HS-5 (cell line): ENCODE results near the gene PLCXD3.
"Not testable (repeated sequence)": the region's sequence is repeated elsewhere in the genome, so short reads cannot be mapped to it uniquely, and the experiment has no call there.

Source experiments
- DNase-seq: peaks from one replicate; pipeline ENCODE4 v3.0.0-alpha.2; 2012; ENCODE audit warnings: low read depth

The PLCXD3 gene

DNA sequence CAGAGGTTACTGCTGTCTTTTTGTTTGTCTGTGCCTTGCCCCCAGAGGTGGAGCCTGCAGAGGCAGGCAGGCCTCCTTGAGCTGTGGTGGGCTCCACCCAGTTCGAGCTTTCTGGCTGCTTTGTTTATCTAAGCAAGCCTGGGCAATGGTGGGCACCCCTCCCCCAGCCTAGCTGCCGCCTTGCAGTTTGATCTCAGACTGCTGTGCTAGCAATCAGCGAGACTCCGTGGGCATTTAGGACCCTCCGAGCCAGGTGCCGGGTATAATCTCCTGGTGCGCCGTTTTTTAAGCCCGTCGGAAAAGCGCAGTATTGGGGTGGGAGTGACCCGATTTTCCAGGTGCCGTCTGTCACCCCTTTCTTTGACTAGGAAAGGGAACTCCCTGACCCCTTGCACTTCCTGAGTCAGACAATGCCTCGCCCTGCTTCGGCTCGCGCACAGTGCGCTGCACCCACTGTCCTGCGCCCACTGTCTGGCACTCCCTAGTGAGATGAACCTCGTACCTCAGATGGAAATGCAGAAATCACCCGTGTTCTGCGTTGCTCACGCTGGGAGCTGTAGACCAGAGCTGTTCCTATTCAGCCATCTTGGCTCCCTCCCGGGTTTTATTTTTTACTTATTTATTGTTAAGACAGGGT is 16.8 kb downstream of the PLCXD3 start:
- not testable (repeated sequence) for DNase-seq

DNA sequence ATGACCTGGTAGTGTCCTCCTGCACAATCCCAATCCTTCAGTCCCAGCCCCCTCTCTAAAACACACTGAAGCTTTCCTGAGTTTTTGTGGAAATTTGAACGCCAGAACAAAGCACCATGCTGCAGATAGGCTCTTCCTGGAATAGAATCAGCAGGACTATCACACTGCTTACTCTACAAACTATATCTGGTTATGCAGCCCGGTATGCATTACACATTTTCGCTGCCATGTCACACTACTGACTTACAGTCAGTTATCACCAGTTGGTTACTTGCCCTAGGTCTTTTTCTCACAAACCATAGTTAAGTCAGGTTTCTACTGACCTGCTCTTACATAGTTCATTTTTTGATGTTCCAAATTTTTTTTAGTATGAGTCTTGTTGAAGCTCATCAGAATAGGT is 24.9 kb downstream of the PLCXD3 start:
- no peak for DNase-seq

GRCh38 chr5:41482715-41483114 is 27.7 kb downstream of the PLCXD3 start:
- no peak for DNase-seq

DNA sequence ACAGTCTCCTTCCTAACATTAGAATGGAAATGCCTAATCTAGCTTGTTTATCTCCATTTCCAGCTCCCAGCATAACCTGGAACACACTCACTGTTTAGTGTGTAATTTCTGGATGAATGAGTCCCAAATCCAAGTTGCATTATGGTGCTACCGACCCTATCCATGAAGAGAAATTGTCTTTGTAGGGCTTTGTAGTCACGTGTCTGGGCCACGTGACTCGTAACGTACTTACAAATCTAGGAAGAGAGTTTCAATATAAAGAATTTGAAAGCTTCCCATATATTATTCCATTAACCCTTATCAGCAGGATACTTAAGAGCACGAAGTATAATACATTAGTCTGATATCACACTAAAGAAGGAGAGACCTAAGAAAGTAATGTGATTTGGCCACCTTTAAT is 28.2 kb downstream of the PLCXD3 start:
- no peak for DNase-seq

- not testable (repeated sequence) for DNase-seq
These were observed 38.7 kb downstream of the PLCXD3 start for GRCh38 chr5:41471571-41472208.

DNA sequence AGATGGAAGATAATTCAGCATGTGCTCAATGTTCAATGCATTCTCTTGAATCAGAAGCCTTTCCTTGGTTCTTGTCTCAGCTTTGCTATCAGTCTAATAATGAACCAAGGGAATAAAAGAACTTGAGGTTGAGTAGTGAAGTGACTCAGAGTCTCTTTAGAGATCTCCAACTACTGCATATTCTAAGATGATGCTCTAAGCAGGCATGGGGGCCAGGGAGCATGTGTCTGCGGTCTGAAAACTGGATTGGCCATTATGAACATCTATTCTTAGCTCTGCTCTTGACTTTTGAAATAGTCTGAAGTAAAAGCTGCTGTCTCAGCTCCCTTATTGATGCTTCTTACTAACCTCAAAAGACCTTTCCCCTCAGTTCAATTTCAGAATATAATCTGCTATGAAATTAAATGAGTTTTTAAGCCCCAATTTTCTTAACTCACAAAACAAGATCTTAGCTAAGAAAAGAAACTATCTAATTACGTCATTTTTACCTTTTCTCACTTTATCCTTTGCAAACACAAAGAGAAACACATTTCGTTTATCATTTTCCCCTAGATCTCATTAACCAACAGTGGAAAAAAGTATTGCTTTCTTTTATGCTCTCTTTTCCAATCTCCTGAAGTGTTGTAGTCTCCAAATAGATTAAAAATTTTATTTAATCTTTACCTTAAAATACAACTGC is 44.8 kb downstream of the PLCXD3 start:
- no peak for DNase-seq

DNA sequence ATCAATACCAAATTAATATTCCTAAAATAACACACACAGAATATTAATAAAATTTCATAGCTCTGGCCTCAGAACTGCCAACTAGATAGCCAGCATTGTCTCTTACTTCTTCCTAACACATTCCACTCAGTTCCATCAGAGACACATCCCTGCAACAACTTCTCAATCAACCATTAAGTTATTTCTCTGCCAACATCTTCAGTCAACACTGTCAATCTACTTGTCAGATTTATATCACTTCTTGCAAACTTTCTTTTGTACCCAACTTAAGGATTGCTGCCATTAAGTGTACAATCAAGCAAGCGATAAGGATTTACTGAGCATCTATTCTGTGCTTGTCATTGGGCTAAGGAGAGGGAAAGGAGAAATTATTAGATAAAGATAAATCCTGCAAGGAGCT is 50.8 kb downstream of the PLCXD3 start:
- no peak for DNase-seq

- DNase-seq = no peak
These were observed 53.3 kb downstream of the PLCXD3 start for GRCh38 chr5:41457094-41457493.

- no peak for DNase-seq
These were observed 57.9 kb downstream of the PLCXD3 start for GRCh38 chr5:41452506-41452905.

DNA sequence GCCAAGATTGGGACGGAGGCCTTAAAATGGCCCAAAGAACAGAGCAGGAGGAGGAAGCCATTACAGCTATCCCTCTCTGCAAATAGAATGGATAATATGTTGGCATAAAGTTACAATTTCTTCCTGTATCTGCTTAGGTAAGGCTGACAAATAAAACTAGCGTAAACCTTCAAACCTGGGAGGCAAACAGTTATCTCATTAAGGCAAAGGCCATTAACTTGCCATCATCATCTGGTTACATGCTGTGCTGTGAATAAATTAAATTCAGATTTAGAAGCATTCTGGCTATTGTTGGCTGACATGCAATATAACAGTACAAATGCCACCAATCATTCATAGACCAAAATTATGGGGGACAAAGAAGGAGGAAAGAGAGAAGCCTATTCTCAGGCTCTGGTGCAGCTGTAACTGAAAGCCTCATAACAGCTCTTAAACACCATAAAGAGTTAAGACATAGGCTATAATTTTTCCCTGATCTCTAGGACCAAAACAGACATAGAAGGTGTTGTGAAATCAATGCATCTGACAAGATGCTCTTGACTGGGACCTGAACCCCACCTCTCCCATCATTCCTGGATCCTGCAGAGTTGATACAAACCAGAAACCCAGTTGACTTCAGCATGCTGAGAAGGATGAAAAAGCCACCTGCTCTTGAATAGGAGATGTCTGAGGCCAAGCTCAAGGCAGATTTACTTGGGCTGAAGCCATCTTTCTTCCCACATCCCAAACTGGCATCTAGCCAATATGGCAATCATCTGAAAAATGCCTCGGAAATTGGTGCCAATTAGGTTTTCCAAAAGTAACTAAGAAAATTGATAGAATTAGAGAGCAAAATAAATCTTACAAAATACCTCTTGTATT is 62.5 kb downstream of the PLCXD3 start:
- no peak for DNase-seq

DNA sequence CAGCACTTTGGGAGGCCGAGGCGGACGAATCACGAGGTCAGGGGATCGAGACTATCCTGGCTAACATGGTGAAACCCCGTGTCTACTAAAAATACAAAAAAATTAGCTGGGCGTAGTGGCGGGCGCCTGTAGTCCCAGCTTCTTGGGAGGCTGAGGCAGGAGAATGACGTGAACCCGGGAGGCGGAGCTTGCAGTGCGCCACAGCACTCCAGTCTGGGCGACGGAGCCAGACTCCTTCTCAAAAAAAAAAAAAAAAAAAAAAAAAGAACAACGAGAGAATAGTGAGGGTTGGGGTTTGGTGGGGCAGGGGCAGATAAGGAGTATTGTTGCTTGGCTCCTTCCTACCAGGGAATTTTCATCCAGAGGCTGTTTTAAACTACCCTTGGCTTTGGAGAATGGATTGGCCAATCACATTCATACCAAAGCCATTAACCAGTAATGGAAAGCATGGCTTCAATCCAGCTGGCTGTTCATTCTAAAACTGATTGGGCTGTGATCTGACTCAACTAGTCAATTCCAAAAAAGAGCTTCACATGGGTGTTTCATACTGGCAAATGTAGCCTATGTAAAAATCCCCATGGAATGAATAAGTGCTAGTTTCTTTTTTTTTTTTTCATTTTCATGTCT is 64.4 kb downstream of the PLCXD3 start:
- peak; percentile 40 for DNase-seq

- no peak for DNase-seq
These were observed 75.1 kb downstream of the PLCXD3 start for GRCh38 chr5:41435276-41435675.

DNA sequence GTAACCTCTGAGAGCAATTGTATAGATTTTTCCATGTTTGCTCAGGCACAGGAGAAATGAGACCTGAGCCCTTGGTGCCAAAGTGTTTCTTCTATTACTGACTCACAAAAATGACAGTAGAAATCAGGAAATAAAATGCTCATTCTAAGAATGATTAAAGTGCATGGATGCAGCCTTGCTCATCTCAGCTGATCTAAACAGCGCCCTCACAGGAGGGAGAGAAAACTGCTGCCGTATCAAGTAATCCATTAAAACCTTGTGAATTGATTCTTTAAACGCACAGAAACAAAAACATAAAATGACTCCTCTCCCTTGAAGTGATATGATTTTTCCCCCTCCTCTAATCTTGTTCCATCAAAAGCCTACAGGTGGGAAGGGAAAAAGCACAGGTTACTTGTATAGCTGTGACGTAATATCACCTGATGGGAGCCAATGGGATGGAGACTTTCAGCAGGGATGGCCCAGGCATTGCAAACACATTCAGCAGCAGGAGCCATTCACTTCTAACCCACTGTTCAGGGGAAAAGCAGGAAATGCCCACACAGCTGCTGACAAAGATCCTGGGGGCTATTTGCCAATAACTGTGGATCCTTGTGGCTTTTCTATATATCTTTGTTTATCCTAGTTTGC is 76.7 kb downstream of the PLCXD3 start:
- DNase-seq = no peak

GRCh38 chr5:41432481-41433253 is 77.7 kb downstream of the PLCXD3 start:
- DNase-seq = no peak

GRCh38 chr5:41427505-41427904 is 82.9 kb downstream of the PLCXD3 start:
- no peak for DNase-seq

- no peak for DNase-seq
These were observed 84.7 kb downstream of the PLCXD3 start for GRCh38 chr5:41425736-41426135.

- DNase-seq = no peak
These were observed 89.8 kb downstream of the PLCXD3 start for GRCh38 chr5:41420492-41421067.

DNA sequence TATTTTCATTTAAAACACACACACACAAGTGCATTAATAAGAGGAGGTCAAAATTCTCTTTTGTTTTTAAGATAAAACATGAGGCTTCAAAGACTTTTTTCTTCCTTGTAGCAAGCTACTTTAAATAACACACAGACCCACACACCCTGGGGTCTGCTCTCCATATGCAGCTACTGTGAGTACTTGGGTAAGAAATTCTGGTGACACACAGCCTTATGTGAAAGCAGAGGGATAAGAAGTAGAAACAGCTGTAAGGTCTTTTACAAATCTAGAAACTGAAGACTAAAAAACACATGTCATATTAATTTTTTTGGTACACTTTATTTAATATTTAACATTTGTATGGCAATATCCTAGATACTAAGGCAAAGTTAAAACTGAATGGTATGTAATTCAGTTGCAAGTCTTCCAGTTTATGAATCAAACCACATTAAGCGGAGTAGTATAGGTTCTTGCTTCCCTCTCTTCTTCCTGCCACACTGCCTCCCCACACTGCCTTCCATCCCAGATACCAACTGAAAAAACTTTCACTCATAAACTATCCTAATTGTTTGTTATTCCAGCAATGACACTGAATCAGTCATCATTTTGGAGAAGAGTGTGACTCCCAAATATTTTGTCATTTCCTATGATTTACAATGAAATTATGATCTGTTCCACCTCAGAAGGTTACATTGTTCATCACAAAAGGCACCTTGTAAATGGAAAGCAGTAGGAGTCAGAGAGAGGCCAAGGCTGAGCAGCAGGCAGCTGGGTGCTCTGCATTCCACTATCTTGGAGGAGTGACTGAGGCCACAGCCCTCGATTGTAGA is 92.0 kb downstream of the PLCXD3 start:
- peak; percentile 34 for DNase-seq

- no peak for DNase-seq
These were observed 94.1 kb downstream of the PLCXD3 start for GRCh38 chr5:41416336-41416735.

GRCh38 chr5:41415242-41415641 is 95.2 kb downstream of the PLCXD3 start:
- DNase-seq = no peak
